GM19238 (cell line): ENCODE data around the gene MCF2L.
"Not testable (repeated sequence)": the region's sequence is repeated elsewhere in the genome, so short reads cannot be mapped to it uniquely, and the experiment has no call there.

Experiments used
- DNase-seq: peaks from one replicate; pipeline ENCODE4 v3.0.0; 2011; ENCODE audit warnings: low spot score; ENCODE audit not compliant: insufficient read length

MCF2L gene

DNA sequence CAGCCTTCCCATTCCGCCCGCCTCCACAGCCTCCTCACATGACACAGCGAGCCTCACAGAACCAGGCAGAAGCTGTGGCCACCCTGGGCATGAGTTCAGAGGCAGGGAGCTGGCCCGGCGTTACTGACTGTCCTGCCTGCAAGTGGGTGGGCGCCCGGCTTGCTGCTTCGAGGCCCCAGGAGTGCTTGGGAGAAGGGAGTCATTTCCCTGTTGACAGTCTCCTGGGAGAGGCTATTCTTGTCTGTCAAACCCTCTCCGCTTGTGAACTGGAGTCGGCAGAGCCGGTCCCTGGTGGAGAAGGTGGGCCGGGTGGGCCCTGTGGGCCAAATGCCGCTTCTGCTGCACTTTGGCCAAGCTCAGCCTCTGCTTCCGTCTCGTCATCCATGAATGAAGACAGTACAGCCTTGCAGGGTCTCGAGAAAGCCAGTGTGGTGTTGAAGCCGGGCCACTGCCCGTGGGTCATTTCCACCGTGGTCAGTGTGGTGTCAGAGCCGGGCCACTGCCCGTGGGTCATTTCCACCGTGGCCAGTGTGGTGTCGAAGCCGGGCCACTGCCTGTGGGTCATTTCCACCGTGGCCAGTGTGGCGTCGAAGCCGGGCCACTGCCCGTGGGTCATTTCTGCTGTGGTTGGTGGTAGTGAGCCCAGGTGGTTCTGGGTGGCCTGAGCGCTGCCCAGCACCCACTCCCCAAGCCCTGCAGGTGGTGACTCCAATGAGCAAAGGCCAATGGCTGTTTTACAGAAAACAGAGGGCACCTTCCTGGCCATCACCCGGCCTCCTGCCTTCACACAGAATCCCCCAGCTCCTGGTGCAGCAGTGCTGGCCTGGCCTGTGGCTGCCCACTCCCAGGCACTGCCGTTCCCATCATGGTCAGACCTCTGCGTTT lies 123.1 kb downstream of the MCF2L start:
- no peak for DNase-seq

DNA sequence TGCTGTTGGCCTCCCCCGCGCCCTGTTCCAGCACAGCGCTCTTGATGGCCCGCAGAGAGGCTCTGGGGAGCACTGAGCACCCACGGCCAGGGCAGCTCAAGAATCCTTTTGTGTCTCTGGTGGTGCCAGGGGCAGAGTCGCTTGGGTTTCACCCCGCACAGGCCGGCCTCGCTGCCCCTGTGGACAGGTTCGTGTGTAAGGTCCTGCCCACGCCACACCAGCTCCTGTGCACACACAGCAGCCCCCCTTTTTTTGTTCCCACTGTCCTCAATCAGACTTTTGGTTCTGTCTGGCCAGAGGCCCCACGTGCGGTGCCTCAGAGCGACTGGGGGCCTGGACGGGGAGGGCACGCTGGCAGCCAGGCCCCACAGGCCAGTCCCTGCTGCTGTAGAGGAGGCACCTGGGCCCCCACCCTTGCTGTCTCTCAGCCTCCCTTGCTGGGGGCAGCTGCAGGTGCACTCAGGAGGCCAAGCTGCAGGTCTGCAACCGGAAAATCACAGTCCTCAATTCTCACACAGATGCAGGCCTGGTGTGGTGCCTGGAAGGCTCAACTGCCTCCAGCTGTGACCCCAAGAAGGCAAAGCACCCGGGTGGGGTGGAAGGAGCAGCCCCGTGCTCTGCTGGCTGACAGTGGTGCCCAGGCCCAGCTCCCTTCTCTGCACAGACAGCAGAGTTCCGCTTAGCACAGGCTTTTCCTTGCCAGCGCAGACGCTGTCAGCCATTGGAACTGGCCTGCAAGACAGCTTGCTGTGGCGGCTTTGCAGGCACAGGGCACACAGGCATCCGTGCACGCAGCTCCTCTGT lies 124.0 kb downstream of the MCF2L start:
- no peak for DNase-seq

DNA sequence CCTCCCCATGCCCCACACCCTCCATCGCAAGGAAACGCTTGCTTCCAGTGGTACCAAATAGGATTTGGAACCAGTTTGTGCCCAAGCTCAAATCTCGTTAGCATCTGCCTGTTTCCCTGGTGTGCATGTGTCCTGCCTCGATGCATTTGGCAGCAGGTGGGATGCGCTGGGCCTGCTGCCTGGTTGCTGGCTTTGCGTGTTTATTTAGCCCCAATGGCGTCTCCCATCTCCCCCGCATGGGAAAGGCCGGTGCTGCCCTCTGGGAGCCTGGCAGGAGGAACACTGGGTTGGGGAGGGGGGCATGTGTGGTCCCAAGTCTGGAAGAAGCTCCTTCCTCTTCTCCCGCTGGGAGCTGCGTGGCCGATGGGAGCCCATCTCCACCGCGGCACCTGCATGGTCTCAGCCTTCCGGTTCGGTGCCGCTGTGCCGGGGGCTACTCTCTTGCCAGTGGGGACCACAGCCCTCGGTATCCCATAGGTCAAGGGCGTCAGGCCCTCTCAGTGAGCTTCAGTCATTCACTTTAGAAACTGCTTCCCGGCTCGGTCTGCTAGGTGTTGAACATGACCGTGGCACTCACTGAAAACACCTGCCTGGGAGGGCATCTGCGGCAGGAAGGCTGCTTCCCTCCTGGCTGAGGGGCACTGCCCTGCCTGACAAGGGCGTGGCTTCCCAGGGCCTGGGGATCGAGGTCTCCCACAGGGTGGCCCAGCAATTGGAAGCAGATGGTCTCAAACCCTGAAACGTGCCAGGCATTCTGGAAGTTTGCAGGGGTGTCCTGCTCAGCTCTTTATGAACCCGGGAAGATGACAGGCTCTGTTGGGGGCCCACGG lies 124.8 kb downstream of the MCF2L start:
- DNase-seq, result no peak

DNA sequence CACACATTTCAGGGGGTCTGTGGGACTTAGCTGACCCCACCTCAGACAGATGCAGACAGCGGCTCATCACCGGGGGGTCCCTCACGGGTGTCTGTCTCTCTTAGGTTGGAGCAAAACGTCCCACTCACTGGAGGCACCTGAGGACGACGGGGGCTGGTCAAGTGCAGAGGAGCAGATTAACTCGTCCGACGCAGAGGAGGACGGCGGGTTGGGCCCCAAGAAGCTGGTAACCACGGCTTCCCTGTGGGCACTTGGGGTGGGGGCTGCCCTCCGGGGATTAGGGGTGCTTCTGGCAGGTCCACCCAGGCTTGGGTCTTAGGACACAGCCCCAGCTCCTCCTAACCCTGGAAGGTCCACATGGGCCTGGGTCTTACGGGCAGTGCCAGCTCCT lies 125.4 kb downstream of the MCF2L start:
- DNase-seq, result no peak

DNA sequence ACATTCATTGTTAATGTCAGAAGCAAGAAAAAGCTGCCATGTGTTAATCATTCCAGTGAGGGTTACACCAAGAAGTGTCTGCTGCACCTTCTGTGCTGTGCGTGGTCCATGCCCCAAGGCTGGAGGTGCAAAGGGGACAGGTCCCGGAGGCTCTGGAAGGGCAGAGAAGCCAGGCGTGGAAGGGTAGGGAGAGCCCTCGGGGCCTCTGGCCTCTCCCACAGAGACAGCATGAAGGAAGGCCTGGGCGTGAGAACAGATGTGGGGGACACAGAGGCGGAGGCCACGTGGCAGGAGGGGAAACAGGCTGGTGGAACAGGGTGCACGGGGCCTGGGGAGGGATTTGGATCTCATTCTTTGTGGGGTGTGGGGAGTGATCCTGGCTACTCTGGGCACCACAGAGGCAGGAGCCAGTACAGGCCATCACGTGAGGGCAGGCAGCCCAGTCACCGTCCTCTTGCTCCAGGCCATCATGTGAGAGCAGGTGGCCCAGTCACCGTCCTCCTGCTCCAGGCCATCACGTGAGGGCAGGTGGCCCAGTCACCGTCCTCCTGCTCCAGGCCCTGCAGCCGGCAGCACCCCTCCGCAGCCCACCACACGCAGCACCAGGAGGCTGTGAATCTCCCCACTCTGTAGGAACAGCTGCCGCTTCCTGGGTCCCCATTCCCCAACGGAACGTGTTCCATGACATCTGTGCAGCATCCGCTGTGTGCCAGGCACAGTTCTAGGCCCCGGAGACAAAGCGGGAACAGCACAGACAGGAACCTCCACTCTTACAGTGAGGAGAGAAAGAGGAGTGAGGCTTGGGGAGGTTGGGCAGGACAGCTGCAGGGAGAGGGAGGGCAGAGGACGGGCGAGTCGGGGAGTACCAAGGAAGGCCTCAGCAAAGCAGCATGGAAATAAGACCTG lies 126.4 kb downstream of the MCF2L start:
- DNase-seq, result no peak

DNA sequence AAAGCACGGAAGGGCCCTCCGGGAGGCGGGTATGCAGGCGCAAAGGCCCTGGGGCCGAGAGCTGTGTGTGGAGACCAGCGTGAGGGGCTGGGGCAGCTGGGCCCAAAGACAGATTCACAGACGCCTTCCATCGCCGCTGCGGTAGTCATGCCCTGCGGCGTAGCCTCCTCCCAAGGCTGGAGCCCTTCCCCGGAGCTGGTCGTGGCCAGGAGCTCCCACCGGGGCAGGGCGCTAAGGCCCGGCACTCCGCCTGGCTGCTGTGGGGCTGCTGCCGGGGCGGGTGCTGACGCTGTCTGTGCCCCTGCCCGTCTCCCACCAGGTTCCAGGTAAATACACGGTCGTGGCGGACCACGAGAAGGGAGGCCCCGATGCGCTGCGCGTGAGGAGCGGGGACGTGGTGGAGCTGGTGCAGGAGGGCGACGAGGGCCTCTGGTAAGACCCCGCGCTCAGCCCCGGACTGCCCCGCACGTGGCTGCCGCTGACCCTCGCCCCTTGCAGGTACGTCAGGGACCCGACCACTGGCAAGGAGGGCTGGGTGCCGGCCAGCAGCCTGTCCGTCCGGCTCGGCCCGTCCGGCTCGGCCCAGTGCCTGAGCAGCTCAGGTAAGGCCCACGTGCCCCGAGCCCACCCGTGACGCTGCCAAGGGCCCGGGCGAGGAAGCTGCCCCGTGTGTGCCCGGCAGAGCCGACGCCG lies 127.2 kb downstream of the MCF2L start:
- DNase-seq, result no peak

DNA sequence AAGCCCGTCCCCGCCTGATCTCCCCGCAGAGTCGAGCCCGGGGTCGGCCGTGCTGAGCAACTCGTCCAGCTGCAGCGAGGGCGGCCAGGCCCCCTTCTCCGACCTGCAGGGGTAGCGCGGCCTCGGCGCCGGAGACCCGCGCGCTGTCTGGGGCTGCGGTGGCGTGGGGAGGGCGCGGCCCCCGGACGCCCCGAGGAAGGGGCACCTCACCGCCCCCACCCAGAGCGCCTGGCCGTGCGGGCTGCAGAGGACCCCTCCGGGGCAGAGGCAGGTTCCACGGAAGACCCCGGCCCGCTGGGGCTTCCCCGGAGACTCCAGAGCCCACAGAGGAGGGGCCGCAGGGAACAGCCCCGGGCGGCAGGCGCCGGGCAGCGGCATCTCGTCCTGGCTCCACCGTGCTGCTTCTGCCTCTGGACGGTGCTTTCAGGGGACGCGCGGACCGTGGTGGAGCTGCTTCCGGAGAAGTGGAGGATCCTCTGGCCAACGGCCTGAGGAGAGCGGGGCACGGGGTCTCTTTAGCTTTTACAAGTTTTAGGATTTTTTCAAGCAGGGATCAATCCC lies 127.8 kb downstream of the MCF2L start:
- no peak for DNase-seq

DNA sequence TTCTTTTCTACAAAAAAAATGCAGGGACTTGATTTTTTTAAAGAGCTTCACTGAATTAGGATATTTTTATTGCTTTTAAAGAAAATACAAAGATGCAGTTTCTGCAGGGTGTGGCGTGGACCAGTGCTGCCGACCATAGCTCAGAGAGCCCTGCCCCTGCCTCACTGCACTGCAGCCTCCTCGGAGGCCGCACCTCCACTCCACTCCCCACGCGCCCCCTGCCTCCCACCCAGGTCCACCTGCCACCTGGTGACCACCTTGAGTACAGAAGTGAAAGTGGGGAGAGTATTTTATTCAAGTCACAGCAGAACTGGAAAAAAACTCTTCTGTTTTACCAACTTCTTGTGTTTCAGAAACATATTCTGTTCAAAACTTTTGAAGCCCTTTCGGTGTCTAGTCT lies 128.6 kb downstream of the MCF2L start:
- no peak for DNase-seq

DNA sequence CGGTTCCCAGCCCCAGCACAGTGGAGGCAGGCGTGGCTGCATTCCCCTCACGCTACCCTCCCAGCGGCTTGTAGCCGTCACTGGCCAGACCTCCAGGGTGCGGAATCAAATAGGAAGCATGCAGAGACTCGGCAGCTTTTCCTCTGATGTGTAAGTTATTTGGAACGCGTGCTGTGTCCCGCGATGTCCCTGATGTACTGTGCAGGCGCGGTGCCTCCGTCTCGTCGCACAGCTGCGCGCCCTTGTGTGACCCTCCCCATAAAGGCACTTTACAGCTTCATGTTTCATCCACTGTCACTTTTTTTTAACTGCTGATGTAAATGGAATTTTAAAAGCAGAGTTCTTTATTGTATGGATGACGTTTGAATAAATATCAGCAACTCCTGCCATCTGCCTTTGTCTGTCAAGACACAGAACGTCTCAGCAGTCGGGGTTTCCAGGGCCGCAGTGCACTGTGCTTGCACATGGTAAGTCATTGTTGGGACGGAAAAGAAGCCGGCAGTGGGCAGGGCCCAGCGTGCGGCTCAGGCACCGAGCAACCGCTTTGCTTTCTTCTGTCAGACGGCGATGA lies 129.2 kb downstream of the MCF2L start:
- no peak for DNase-seq

DNA sequence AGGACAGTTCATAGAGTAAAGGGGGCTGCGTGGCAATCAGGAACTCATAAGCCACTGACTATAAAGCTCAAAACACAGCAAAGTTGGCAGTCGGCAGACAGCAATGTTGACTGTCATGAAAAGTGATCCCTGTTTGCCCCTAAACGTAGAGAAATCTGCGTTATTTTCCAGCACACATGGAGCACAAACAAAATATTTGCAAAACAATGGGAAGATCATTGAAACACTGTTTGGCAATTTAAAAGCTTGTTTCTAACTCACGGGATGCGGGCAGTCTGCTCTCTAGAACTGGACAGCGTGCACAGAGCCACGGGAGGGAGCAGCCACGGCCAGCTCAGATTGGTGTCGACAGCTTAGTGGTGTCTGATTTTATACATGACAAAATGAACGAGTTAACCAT lies 130.1 kb downstream of the MCF2L start:
- no peak for DNase-seq

DNA sequence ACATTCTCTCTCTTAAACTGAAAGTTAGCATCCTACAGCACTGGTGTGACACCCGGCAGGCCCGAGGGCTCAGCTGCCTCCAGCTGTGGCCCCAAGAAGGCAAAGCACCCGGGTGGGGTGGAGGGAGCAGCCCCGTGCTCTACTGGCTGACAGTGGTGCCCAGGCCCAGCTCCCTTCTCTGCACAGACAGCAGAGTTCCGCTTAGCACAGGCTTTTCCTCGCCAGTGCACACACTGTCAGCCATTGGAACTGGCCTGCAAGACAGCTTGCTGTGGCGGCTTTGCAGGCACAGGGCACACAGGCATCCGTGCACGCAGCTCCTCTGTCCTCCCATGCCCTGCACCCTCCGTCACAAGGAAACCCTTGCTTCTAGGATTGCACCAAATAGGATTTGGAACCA lies 133.3 kb downstream of the MCF2L start:
- not testable (repeated sequence) for DNase-seq

DNA sequence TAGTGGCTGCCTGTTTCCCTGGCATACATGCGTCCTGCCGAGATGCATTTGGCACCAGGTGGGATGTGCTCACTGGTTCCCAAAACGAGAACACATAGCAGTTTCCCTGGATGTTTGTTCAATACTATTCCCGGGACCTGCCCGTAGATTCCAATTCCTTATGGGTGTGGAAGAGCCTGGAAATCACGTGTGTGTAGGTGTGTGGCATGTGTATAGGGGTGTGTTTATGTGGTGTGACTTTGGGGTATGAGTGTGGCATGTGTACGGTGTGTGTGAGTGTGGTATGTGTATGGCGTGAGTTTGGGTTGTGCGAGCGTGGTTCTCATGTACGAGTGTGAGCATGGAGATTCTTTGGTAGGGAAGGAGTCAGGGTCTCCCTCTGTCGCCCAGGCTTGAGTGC lies 133.7 kb downstream of the MCF2L start:
- no peak for DNase-seq

DNA sequence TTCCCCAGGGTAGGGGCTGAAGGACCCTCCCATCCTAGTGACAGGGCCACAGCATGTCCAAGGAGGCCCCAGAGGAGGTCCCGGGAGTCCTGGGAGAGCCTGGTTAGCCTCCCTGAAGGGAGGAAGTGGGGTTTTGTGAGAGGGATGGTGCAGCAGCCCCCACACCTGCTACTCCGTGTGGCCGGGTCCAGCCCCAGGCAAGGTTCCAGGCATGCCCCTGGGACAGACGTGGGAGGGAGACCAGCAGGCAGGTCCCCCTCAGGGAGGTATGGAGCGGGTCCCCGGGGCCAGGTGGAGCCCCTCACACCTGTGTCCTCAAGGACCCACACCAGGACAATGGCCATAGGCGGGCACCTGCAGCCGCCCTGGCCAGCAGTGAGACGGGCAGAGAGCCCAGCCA lies 134.6 kb downstream of the MCF2L start:
- DNase-seq, result no peak

DNA sequence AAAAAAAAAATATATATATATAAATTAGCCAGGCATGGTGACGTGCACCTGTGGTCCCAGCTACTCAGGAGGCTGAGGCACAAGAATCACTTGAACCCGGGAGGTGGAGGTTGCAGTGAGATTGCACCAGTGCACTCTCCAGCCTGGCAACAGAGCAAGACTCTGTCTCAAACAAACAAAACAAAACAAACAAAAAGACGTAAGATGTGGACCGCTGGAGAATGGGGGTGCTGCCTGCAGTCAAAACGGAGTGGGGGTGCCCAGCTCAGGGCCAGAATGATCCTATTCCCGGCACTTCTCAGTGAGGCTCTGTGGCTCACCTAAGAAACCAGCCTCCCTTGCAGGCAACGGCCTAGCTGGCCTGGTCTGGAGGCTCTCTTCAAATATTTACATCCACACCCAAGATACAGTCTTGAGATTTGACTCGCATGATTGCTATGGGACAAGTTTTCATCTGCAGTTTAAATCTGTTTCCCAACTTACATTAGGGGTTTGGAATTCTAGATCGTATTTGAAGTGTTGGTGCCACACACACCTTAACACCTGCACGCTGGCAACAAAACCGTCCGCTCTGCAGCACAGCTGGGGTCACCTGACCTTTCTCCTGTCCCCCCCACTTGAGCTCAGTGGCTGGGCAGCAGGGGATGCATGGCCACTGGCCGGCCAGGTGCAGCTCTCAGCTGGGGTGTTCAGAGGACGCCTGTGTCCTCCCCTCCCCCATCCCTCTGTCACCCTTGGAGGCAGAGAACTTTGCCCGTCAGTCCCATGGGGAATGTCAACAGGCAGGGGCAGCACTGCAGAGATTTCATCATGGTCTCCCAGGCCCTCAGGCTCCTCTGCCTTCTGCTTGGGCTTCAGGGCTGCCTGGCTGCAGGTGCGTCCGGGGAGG lies 136.3 kb downstream of the MCF2L start, which contains the start of gene F7:
TSS of gene F7 (plus strand) at position 760 of the 889 bp plus-strand sequence. CDS start at position 811, 51 bp downstream.
- no peak for DNase-seq

DNA sequence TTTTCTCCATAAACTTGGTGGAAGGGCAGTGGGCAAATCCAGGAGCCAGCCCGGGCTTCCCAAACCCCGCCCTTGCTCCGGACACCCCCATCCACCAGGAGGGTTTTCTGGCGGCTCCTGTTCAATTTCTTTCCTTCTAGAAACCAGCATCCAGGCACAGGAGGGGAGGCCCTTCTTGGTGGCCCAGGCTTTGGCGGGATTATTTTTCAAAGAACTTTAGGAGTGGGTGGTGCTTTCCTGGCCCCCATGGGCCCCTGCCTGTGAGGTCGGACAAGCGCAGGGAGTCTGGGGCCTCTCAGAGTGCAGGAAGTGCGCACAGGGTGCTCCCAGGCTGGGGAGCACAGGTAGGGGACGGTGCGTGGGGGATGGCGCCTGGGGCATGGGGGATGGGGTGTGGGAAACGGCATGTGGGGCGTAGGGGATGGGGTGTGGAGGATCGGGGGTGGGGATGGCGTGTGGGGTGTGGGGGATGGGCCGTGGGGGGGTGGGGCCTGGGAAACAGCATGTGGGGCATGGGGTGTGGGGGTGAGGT lies 137.0 kb downstream of the MCF2L start:
- DNase-seq, result no peak

DNA sequence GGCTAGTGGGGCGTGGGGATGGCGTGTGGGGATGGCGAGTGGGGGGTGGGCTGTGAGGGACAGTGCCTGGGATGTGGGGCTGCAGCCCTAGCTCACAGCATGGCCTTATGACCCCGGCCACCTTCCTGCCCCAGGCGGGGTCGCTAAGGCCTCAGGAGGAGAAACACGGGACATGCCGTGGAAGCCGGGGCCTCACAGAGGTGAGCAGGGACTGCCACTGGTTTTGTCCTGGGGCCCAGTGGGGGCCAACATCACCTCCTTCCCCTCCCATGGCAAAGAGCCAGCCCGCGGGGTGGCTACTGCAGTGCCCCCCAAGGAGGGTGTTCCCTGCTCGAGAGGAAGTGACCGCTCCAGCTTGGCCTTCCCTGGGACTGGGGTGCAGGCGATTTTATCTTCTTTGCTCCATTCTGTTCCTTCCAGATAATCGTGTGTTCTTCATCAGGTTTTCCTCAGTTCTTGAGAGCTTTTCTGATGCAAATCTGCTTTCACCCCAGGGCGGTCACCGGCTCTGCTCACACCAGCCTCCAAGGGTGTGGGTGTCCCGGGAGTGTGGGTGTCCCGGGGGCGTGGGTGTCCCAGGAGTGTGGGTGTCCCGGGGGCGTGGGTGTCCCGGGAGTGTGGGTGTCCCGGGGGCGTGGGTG lies 137.8 kb downstream of the MCF2L start:
- DNase-seq, result no peak

DNA sequence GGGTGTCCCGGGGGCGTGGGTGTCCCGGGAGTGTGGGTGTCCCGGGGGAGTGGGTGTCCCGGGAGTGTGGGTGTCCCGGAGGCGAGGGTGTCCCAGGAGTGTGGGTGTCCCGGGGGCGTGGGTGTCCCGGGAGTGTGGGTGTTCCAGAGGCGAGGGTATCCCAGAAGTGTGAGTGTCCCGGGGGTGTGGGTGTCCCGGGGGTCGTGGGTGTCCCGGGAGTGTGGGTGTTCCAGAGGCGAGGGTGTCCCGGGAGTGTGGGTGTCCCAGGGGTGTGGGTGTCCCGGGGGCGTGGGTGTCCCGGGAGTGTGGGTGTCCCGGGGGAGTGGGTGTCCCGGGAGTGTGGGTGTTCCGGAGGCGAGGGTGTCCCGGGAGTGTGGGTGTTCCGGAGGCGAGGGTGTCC lies 139.5 kb downstream of the MCF2L start:
- not testable (repeated sequence) for DNase-seq
